ENCODE results near the gene NELL1.

The NELL1 gene

DNA sequence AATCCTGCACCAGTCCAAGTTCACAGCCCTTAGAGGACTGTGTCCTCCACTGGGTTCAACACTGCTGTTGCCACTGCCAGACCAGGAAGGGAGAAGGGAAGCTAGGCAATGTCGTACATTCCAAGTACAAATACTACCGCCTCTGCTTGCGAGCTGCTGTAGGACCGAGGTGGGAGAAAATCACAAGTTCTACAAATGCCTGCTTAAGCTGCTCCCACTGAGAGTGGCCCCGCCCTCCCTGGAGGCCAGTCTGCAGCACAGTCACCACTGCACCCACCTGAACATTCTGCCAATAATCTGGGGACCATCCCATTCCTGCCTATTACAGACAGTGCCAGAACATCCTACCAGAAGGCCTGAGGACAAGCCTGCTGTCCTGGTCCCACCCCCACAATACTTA, 816.0 kb downstream of the NELL1 start:
- DNase-seq (ENCODE audit: low read depth, low spot score), result no peak
- TF ChIP-seq CTCF (IDR thresholded peaks at IDR 0.05; ENCODE audit: low read depth, low read length), result no peak
- H3K4me3 ChIP-seq (ENCODE audit: low read depth, low read length), result no peak overlapping the region
- in situ Hi-C loops (cut with HindIII; ENCODE audit: low sequenced_read_pairs), result no loop called here

- no peak overlapping the region for H3K4me3 ChIP-seq (ENCODE audit: low read depth, low read length)
- in situ Hi-C loops (cut with HindIII; ENCODE audit: low sequenced_read_pairs), result no loop called here
- no peak for TF ChIP-seq CTCF (IDR thresholded peaks at IDR 0.05; ENCODE audit: low read depth, low read length)
- DNase-seq (ENCODE audit: low read depth, low spot score), result no peak
These were observed 820.2 kb downstream of the NELL1 start for GRCh38 chr11:21489416-21490115.

DNA sequence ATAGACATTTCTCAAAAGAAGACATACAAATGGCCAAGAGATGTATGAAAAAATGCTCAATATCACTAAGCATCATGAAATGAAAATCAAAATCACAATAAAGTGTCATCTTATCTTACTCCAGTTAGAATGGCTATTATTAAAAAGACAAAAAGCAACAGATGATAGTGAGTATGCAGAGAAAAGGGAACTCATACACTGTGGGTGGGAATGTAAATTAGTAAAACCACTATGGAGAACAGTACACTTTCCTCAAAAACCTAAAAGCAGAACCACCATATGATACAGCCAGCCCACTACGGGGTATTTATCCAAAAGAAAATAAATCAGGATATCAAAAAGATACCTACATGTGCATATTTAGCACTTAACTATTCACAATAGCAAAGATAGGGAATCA, 823.5 kb downstream of the NELL1 start:
- TF ChIP-seq CTCF (IDR thresholded peaks at IDR 0.05; ENCODE audit: low read depth, low read length), result no peak
- in situ Hi-C loops (cut with HindIII; ENCODE audit: low sequenced_read_pairs), result no loop called here
- no peak overlapping the region for H3K4me3 ChIP-seq (ENCODE audit: low read depth, low read length)
- DNase-seq (ENCODE audit: low read depth, low spot score), result no peak

- in situ Hi-C loops (cut with HindIII; ENCODE audit: low sequenced_read_pairs), result no loop called here
- TF ChIP-seq CTCF (IDR thresholded peaks at IDR 0.05; ENCODE audit: low read depth, low read length), result no peak
- H3K4me3 ChIP-seq (ENCODE audit: low read depth, low read length), result no peak overlapping the region
- DNase-seq (ENCODE audit: low read depth, low spot score), result no peak
These were observed 825.6 kb downstream of the NELL1 start for GRCh38 chr11:21494946-21495345.

GRCh38 chr11:21495879-21496278, 826.5 kb downstream of the NELL1 start:
- DNase-seq (ENCODE audit: low read depth, low spot score), result no peak
- TF ChIP-seq CTCF (IDR thresholded peaks at IDR 0.05; ENCODE audit: low read depth, low read length), result no peak
- in situ Hi-C loops (cut with HindIII; ENCODE audit: low sequenced_read_pairs), result no loop called here
- H3K4me3 ChIP-seq (ENCODE audit: low read depth, low read length), result no peak overlapping the region

DNA sequence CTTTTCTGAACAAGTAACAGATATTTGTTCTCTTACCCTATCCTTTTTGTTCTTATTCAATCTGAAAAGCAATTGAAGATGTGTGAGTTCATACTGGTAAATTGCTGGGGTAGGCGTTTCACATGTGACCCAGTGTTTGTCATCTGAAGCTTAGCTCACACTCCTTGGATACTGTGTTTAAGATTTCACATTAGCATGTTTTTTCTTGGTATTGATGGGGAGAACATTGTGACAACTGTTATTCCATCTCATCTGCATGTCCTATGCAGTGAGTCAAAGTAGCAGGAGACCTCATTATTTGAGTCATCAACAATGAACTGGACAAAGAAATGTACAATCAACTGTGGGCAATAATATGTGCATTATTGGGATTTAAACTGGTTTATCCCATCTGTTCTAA, 831.9 kb downstream of the NELL1 start:
- in situ Hi-C loops (cut with HindIII; ENCODE audit: low sequenced_read_pairs), result no loop called here
- no peak for TF ChIP-seq CTCF (IDR thresholded peaks at IDR 0.05; ENCODE audit: low read depth, low read length)
- DNase-seq (ENCODE audit: low read depth, low spot score), result no peak
- H3K4me3 ChIP-seq (ENCODE audit: low read depth, low read length), result no peak overlapping the region

All from astrocyte of the spinal cord (primary cell).